Suprapubic skin (tissue), 4 donors: ENCODE data around the gene GALNT15. TPM values are rescaled to one million over a fixed set of nuclear protein-coding genes. Genes with fewer than 3 reads are reported as not detected.
A peak's percentile ranks its signal among the peaks of the same experiment; 100 is the strongest.

Source experiments
- DNase-seq, 2 donors: peaks; one replicate each; pipeline ENCODE4 v3.0.0-alpha.2; 2019; ENCODE audit warnings: low spot score in 2 of 2
- H3K27ac ChIP-seq: fragments of 200-600 bp; sonication (generic); one replicate; pipeline ENCODE4 v1.5.1; 2019
- H3K27me3 ChIP-seq: fragments of 200-600 bp; sonication (generic); one replicate; pipeline ENCODE4 v1.5.1; 2019
- H3K36me3 ChIP-seq: fragments of 200-600 bp; sonication (generic); one replicate; pipeline ENCODE4 v1.5.1; 2019
- H3K4me1 ChIP-seq: fragments of 200-600 bp; sonication (generic); one replicate; pipeline ENCODE4 v1.5.1; 2019
- H3K4me3 ChIP-seq: fragments of 200-600 bp; sonication (generic); one replicate; pipeline ENCODE4 v1.5.1; 2019; ENCODE audit warnings: mild to moderate bottlenecking
- H3K9me3 ChIP-seq: fragments of 200-600 bp; sonication (generic); one replicate; pipeline ENCODE4 v1.5.1; 2019
- CTCF ChIP-seq, 2 donors: fragments of 200-600 bp in 1 of 2; fragments of 450-650 bp in 1 of 2; sonication (generic) in 1 of 2; IDR thresholded peaks; one replicate each; pipeline ENCODE4 v1.5.1; 2016 to 2019; ENCODE audit warnings: antibody characterized with exemption in 2 of 2, mild to moderate bottlenecking in 1 of 2, moderate library complexity in 1 of 2
- EP300 ChIP-seq: sonication (generic); formaldehyde crosslinking; IDR thresholded peaks from one replicate; pipeline ENCODE4 v1.6.1; 2017; ENCODE audit warnings: antibody characterized with exemption
- POLR2A ChIP-seq, 2 donors: fragments of 450-650 bp; IDR thresholded peaks; one replicate each; pipeline ENCODE4 v1.6.1; 2017; ENCODE audit warnings: antibody characterized with exemption in 2 of 2, mild to moderate bottlenecking in 2 of 2, moderate library complexity in 2 of 2
- POLR2AphosphoS5 ChIP-seq, 3 donors: sonication (generic); formaldehyde crosslinking; IDR thresholded peaks; one replicate each; pipeline ENCODE4 v1.6.1; 2017; ENCODE audit warnings: antibody characterized with exemption in 3 of 3
- whole genome bisulfite sequencing: methylation state at CpG from one replicate; pipeline ENCODE4 v1.1.5; 2018; 5-methylcytosine and 5-hydroxymethylcytosine counted together
- total RNA-seq, 4 donors: library from RNA; depleted of rRNA; stranded (reverse); fragments of >200 nt; gene quantifications; one replicate each; pipeline ENCODE4 v1.1.0, GENCODE V29; 2016

The GALNT15 gene
- total RNA-seq, 4 donors from 2014 or later = 15.5 to 113 (median 49.1) TPM

DNA sequence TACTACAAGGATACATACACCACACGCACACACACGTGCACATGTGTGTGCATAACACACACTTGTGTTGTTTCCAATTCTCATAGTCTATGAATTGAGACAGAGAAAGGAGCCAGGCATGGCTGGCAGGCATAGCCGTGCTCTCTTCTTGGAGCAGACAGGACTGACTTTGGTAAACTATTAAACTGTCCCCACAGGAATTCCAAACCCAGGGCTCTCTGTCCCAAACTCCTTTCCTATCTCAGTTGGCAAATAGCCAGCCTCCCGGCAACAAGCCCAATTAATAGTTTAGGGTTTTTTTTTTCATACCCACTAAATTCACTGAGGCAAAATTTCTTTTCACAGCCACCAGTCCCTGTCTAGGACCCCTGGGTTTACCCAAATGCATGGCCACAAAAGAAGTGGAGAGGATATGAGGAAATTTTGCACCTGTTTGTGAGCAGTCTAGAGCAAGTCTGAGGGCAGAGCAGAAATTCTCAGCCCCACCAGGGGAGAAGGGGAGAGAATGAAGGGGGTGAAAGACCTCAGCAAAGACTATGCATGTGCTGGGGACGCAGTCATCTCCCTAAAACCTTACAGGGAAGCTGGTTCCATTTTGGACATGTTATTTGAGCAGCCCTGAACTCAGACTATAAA is 17.8 kb downstream of the GALNT15 start:
- Histone ChIP-seq H3K4me1 (no peaks in the 10 kb centered on the region), H3K4me3 (no peak overlapping the region), H3K27ac (no peak overlapping the region), H3K36me3 (peaks cover 20% of the 10 kb centered on the region), H3K27me3 (no peaks in the 10 kb centered on the region), H3K9me3 (no peaks in the 10 kb centered on the region)
- TF ChIP-seq CTCF (IDR thresholded peaks at IDR 0.05) (no peak), EP300 (no peak), POLR2AphosphoS5 (IDR thresholded peaks at IDR 0.05) (no peak), POLR2A (IDR thresholded peaks at IDR 0.05) (no peak)
- no peak for DNase-seq
- 64% methylated on average over 5 of the region's 5 CpGs for WGBS

DNA sequence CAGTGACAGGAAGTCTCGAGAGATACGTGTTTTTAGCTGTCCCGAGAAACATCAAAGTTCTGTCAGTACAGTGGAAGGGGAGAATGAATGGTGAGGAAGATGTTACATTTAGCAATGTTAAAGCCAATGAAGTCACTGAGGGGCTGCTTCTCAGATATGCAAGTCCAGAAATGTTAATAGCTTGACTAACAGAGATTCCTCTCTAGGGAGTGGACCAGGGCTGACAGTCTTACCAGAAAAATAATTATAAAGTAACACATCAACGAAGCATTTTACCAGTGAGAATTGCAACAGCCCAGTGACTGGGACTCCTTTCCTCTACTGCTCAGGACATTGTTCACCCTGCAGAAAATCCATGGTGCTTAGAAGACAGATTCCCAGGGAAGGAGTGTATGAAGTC is 23.9 kb downstream of the GALNT15 start:
- Histone ChIP-seq H3K27me3 (no peaks in the 10 kb centered on the region), H3K9me3 (no peaks in the 10 kb centered on the region), H3K27ac (no peak overlapping the region), H3K4me1 (no peaks in the 10 kb centered on the region), H3K4me3 (no peak overlapping the region), H3K36me3 (peaks cover 40% of the 10 kb centered on the region)
- 79% methylated on average over 4 of the region's 4 CpGs for WGBS
- DNase-seq = no peak
- TF ChIP-seq CTCF (IDR thresholded peaks at IDR 0.05) (no peak), POLR2A (IDR thresholded peaks at IDR 0.05) (no peak), EP300 (no peak)

DNA sequence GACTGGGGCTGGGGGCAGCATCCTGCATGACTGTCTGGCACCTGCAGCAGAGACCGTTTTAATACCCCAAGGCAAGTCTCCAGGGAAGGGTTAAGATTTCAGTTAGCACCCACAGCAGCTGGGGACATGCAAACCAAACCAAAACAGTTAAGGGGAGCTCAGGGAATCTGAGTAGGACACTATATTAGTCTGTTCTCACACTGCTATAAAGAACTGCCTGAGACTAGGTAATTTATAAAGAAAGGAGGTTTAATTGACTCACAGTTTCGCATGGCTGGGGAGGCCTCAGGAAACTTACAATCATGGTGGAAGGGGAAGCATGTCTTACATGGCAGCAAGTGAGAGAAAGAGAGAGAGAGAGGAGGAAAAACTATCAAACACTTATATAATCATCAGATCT is 25.3 kb downstream of the GALNT15 start:
- H3K4me3 ChIP-seq = no peak overlapping the region
- peaks cover 43% of the 10 kb centered on the region for H3K36me3 ChIP-seq
- 60% methylated on average over 2 of the region's 2 CpGs for WGBS
- H3K4me1 ChIP-seq = no peaks in the 10 kb centered on the region
- H3K27me3 ChIP-seq = no peaks in the 10 kb centered on the region
- H3K27ac ChIP-seq = no peak overlapping the region
- H3K9me3 ChIP-seq = no peaks in the 10 kb centered on the region
- TF ChIP-seq CTCF (IDR thresholded peaks at IDR 0.05) = no peak
- TF ChIP-seq POLR2AphosphoS5 (IDR thresholded peaks at IDR 0.05) = no peak
- no peak for TF ChIP-seq EP300
- TF ChIP-seq POLR2A (IDR thresholded peaks at IDR 0.05) = no peak
- DNase-seq = no peak

GRCh38 chr3:16200411-16200810 is 25.9 kb downstream of the GALNT15 start:
- peaks cover 45% of the 10 kb centered on the region for H3K36me3 ChIP-seq
- no peaks in the 10 kb centered on the region for H3K27me3 ChIP-seq
- WGBS = 91% methylated on average over 8 of the region's 8 CpGs
- H3K9me3 ChIP-seq = no peaks in the 10 kb centered on the region
- no peak for DNase-seq
- TF ChIP-seq EP300 (no peak), POLR2AphosphoS5 (IDR thresholded peaks at IDR 0.05) (no peak), CTCF (IDR thresholded peaks at IDR 0.05) (no peak), POLR2A (IDR thresholded peaks at IDR 0.05) (no peak)
- no peak overlapping the region for H3K4me3 ChIP-seq
- H3K27ac ChIP-seq = no peak overlapping the region
- H3K4me1 ChIP-seq = no peaks in the 10 kb centered on the region

GRCh38 chr3:16203031-16203430 is 28.6 kb downstream of the GALNT15 start:
- no peak overlapping the region for H3K27ac ChIP-seq
- no peaks in the 10 kb centered on the region for H3K27me3 ChIP-seq
- H3K4me1 ChIP-seq = no peaks in the 10 kb centered on the region
- 83% methylated on average over 4 of the region's 4 CpGs for WGBS
- TF ChIP-seq EP300 (no peak), CTCF (IDR thresholded peaks at IDR 0.05) (no peak), POLR2AphosphoS5 (IDR thresholded peaks at IDR 0.05) (no peak), POLR2A (IDR thresholded peaks at IDR 0.05) (no peak)
- H3K4me3 ChIP-seq = no peak overlapping the region
- no peaks in the 10 kb centered on the region for H3K9me3 ChIP-seq
- peak in 1 of 2 donors; percentile 9 for DNase-seq
- peaks cover 33% of the 10 kb centered on the region for H3K36me3 ChIP-seq
